Measurements from ENCODE around the gene NELFB. TPM values are rescaled to one million over a fixed set of nuclear protein-coding genes. Genes with fewer than 3 reads are reported as not detected.

The NELFB gene
- total and polyA plus RNA-seq, 9 of the 15 experiments (the other 6 are each of a cell fraction or from before 2014, with no cell fraction given) = 0.24 to 84.0 (median 29.7) TPM

GRCh38 chr9:137302449-137303150 lies 47.5 kb downstream of the NELFB start (continued):
- TF ChIP-seq ZNF407 (IDR thresholded peaks at IDR 0.05; ENCODE audit: low read depth) (no peak), TCF7 (IDR thresholded peaks at IDR 0.05; ENCODE audit: borderline replicate concordance) (no peak), ATF4 (CRISPR knock-in tag; IDR thresholded peaks at IDR 0.05) (no peak), SOX6 (IDR thresholded peaks at IDR 0.05) (no peak), ZEB2 (IDR thresholded peaks at IDR 0.05) (0 out of 2 replicates have a peak, but pooled peaks have one; percentile 43), COPS2 (conservative IDR thresholded peaks at IDR 0.05) (no peak), CGGBP1 (CRISPR knock-in tag; IDR thresholded peaks at IDR 0.05) (no peak), NFIC (IDR thresholded peaks at IDR 0.05) (no peak), ZNF57 (CRISPR knock-in tag; IDR thresholded peaks at IDR 0.05) (no peak), SRSF7 (optimal IDR thresholded peaks at IDR 0.05; ENCODE audit: low read depth, low read length) (peak; percentile 89), ARID1B (IDR thresholded peaks at IDR 0.05) (no peak), MBD2 (IDR thresholded peaks at IDR 0.05; ENCODE audit: borderline replicate concordance, low read depth) (no peak), CREB3 (tag; conservative IDR thresholded peaks at IDR 0.05; ENCODE audit: low read depth) (no peak), AFF4 (CRISPR knock-in tag; IDR thresholded peaks at IDR 0.05) (no peak)
